ENCODE results near the gene MLLT3. TPM values are rescaled to one million over a fixed set of nuclear protein-coding genes. Genes with fewer than 3 reads are reported as not detected.

The MLLT3 gene
- total and polyA plus RNA-seq, 2 experiments from 2014 or later, result 13.7 to 39.2 TPM

DNA sequence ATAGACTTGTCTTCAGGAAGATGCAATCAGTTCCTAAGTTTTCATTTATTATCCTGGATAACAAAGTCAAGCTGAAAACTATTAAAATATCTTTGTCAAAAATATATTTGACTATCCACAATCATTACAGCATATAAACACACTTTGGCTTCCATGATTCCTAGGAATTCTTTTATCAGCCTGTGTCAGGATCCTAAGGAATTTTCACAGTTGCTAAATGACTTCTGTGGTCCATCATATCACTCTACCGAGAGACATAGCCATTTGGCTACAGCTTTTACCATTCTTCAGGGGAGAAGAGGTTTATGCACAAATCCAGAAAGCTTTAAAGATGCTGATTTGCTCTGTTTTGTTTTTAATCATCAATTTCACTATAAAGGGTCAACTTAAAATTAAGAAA is 128.3 kb downstream of the MLLT3 start:
- H3K9me3 ChIP-seq (ENCODE audit: low read depth), result no peaks in the 10 kb centered on the region
- peaks cover 84% of the 10 kb centered on the region for H3K79me2 ChIP-seq
- H3K4me1 ChIP-seq (ENCODE audit: insufficient read depth), result peaks cover under 1% of the 10 kb centered on the region
- H3K4me2 ChIP-seq, result no peak overlapping the region
- H4K20me1 ChIP-seq (ENCODE audit: insufficient read depth, poor library complexity, severe bottlenecking), result peaks cover 4% of the 10 kb centered on the region
- TF ChIP-seq EZH2phosphoT487 (IDR thresholded peaks at IDR 0.05; ENCODE audit: low read depth, severe bottlenecking, unreplicated experiment) (no peak), EZH2 (IDR thresholded peaks at IDR 0.05; ENCODE audit: borderline replicate concordance) (no peak)
- TF ChIP-seq, protein P1, sequence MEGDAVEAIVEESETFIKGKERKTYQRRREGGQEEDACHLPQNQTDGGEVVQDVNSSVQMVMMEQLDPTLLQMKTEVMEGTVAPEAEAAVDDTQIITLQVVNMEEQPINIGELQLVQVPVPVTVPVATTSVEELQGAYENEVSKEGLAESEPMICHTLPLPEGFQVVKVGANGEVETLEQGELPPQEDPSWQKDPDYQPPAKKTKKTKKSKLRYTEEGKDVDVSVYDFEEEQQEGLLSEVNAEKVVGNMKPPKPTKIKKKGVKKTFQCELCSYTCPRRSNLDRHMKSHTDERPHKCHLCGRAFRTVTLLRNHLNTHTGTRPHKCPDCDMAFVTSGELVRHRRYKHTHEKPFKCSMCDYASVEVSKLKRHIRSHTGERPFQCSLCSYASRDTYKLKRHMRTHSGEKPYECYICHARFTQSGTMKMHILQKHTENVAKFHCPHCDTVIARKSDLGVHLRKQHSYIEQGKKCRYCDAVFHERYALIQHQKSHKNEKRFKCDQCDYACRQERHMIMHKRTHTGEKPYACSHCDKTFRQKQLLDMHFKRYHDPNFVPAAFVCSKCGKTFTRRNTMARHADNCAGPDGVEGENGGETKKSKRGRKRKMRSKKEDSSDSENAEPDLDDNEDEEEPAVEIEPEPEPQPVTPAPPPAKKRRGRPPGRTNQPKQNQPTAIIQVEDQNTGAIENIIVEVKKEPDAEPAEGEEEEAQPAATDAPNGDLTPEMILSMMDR (IDR thresholded peaks at IDR 0.05; ENCODE audit: poor library complexity), result no peak
- H3K36me3 ChIP-seq (replicated peaks; ENCODE audit: insufficient read depth, low read depth), result no peaks in the 10 kb centered on the region
- no peak for DNase-seq (ENCODE audit: low spot score)
- 67% methylated on average over 1 of the region's 1 CpG for WGBS (ENCODE audit: low lambda C conversion rate, missing lambda C conversion rate)
- no peaks in the 10 kb centered on the region for H3K27me3 ChIP-seq
- no peak overlapping the region for H3K4me3 ChIP-seq
- H2AFZ ChIP-seq, result no peak overlapping the region
- no peak overlapping the region for H3K27ac ChIP-seq
- no peaks in the 10 kb centered on the region for H3K9me2 ChIP-seq (replicated peaks; ENCODE audit: insufficient read depth)

DNA sequence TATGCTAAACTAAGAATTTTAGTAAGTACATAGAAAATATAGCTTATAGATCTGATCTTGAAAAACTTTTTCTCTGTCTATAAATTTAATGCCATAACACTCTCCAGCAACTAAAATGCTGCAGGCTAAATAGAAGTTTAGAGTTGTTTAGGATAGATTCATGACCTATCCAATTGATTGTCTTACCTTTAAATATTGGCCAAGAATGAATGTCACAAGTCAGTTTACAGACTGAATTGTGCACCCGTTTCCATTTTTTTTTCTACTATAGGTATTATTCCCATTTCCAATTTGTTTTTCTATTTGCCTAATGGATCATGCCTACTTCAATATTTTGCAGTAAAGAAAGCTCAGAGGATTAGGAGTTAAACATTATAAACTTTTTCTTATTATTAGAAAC is 129.5 kb downstream of the MLLT3 start:
- TF ChIP-seq, protein P1 (IDR thresholded peaks at IDR 0.05; ENCODE audit: poor library complexity), result no peak
- no peak for TF ChIP-seq EZH2 (IDR thresholded peaks at IDR 0.05; ENCODE audit: borderline replicate concordance)
- DNase-seq (ENCODE audit: low spot score), result no peak
- H3K4me2 ChIP-seq, result no peak overlapping the region
- H2AFZ ChIP-seq, result no peak overlapping the region
- no peaks in the 10 kb centered on the region for H3K36me3 ChIP-seq (replicated peaks; ENCODE audit: insufficient read depth, low read depth)
- H3K79me2 ChIP-seq, result peaks cover 81% of the 10 kb centered on the region
- H4K20me1 ChIP-seq (ENCODE audit: insufficient read depth, poor library complexity, severe bottlenecking), result peaks cover 11% of the 10 kb centered on the region
- H3K27ac ChIP-seq, result no peak overlapping the region
- H3K27me3 ChIP-seq, result no peaks in the 10 kb centered on the region
- H3K9me2 ChIP-seq (replicated peaks; ENCODE audit: insufficient read depth), result no peaks in the 10 kb centered on the region
- peaks cover 8% of the 10 kb centered on the region for H3K4me1 ChIP-seq (ENCODE audit: insufficient read depth)
- H3K9me3 ChIP-seq (ENCODE audit: low read depth), result no peaks in the 10 kb centered on the region
- WGBS (ENCODE audit: low lambda C conversion rate, missing lambda C conversion rate), result 75% methylated on average over 1 of the region's 1 CpG
- no peak overlapping the region for H3K4me3 ChIP-seq

DNA sequence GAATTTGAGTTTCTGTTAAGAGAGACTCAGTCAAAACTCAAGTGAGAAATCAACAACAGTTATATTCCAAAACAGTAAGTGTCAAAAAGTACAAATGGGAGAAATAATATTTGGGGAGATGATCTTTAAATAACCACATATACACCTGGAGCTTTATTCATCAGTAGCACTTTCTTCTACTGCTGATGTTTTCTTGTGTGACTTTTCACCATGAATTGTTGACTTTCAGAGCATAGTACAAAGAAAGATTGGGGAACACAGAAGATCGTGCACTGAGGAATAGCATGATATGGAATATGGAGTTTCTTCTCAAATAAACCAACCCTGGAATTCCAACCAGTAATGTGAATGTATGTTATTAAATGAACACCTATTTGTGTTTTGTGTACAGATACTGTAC is 130.7 kb downstream of the MLLT3 start:
- H3K4me2 ChIP-seq, result no peak overlapping the region
- 90% methylated on average over 1 of the region's 1 CpG for WGBS (ENCODE audit: low lambda C conversion rate, missing lambda C conversion rate)
- no peaks in the 10 kb centered on the region for H3K9me2 ChIP-seq (replicated peaks; ENCODE audit: insufficient read depth)
- no peak overlapping the region for H3K4me3 ChIP-seq
- H3K27me3 ChIP-seq, result no peaks in the 10 kb centered on the region
- H3K27ac ChIP-seq, result no peak overlapping the region
- no peak for DNase-seq (ENCODE audit: low spot score)
- peaks cover 8% of the 10 kb centered on the region for H3K4me1 ChIP-seq (ENCODE audit: insufficient read depth)
- no peaks in the 10 kb centered on the region for H3K9me3 ChIP-seq (ENCODE audit: low read depth)
- H2AFZ ChIP-seq, result no peak overlapping the region
- H4K20me1 ChIP-seq (ENCODE audit: insufficient read depth, poor library complexity, severe bottlenecking), result peaks cover 13% of the 10 kb centered on the region
- peaks cover 75% of the 10 kb centered on the region for H3K79me2 ChIP-seq
- H3K36me3 ChIP-seq (replicated peaks; ENCODE audit: insufficient read depth, low read depth), result no peaks in the 10 kb centered on the region
- TF ChIP-seq, protein P1 (IDR thresholded peaks at IDR 0.05; ENCODE audit: poor library complexity), result no peak
- TF ChIP-seq EZH2 (IDR thresholded peaks at IDR 0.05; ENCODE audit: borderline replicate concordance), result no peak
- TF ChIP-seq EZH2phosphoT487 (IDR thresholded peaks at IDR 0.05; ENCODE audit: low read depth, severe bottlenecking, unreplicated experiment), result no peak
